ENCODE data around the gene RHEX. TPM values are rescaled to one million over a fixed set of nuclear protein-coding genes. Genes with fewer than 3 reads are reported as not detected.

Gene RHEX
- total and polyA plus RNA-seq, 9 donors: 0.15 to 13.3 (median 1.8) TPM; not detected in 1

DNA sequence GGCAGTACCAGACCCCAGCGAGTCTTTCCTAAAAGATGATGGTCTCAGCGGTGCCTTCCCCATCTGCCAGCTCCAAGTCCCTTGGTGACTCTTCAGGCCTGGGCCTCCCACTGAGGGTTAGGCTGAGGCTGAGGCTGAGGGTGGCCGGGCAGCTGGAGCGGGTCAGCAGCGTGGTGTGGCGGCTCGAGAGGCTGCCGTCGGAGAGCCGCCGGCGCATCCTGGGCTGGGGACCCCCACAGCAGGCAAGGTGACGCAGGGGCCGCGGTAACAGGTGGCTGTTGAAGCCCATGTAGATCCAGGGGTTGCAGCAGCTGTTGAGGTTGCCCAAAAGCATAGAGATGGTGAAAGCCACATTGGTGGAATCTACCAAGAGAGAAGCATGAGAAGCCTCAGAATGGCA, 57.2 kb downstream of the RHEX start:
- Histone ChIP-seq H3K4me1 (ENCODE audit: insufficient read depth) (peaks cover 2% of the 10 kb centered on the region), H3K9me3 (no peaks in the 10 kb centered on the region), H3K27me3 (no peaks in the 10 kb centered on the region), H3K27ac (no peak overlapping the region), H3K36me3 (no peaks in the 10 kb centered on the region), H3K4me3 (no peak overlapping the region)
- DNase-seq: no peak
- WGBS, 3 donors: 88 to 95% (median 95%) methylated on average over 15 of the region's 15 CpGs
- intact Hi-C loops (cut with DNase I): no loop called here
- no peak for TF ChIP-seq POLR2A (IDR thresholded peaks at IDR 0.05)
- TF ChIP-seq CTCF (IDR thresholded peaks at IDR 0.05): no peak
- TF ChIP-seq EP300 (IDR thresholded peaks at IDR 0.05): no peak

DNA sequence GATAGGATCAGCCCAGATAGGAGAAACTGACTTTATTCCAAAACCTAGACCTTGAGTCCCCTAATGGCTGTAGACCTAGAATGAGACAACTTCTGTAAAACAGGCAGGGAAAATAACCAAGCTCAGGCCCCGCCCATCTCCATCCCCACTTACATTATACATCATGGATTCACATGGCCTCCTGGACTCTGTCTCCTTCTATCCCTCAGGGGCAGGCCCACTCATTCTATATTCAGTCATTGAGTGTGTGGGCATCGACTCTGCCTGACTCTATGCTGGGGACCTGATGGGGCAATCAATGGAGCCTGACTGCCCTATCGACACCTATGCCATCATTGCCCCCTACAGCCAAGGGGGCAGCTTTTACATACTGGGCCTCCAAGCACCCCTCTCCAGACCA, 57.8 kb downstream of the RHEX start:
- TF ChIP-seq POLR2A (IDR thresholded peaks at IDR 0.05): no peak
- no peak for TF ChIP-seq CTCF (IDR thresholded peaks at IDR 0.05)
- TF ChIP-seq EP300 (IDR thresholded peaks at IDR 0.05): no peak
- H3K27me3 ChIP-seq: no peaks in the 10 kb centered on the region
- intact Hi-C loops (cut with DNase I): no loop called here

GRCh38 chr1:206111271-206111927, 58.4 kb downstream of the RHEX start:
- peaks cover under 1% of the 10 kb centered on the region for H3K4me1 ChIP-seq (ENCODE audit: insufficient read depth)
- H3K27ac ChIP-seq: no peak overlapping the region
- no peaks in the 10 kb centered on the region for H3K36me3 ChIP-seq
- 82 to 94% (median 91%) methylated on average over 6 of the region's 6 CpGs for WGBS, 3 donors
- H3K27me3 ChIP-seq: no peaks in the 10 kb centered on the region
- DNase-seq: no peak
- no peaks in the 10 kb centered on the region for H3K9me3 ChIP-seq
- no peak overlapping the region for H3K4me3 ChIP-seq
- TF ChIP-seq CTCF (IDR thresholded peaks at IDR 0.05) (no peak), POLR2A (IDR thresholded peaks at IDR 0.05) (no peak), EP300 (IDR thresholded peaks at IDR 0.05) (no peak)
- intact Hi-C loops (cut with DNase I): no loop called here

More for the DNA sequence above, 57.8 kb downstream of the RHEX start:
- Histone ChIP-seq H3K9me3 (no peaks in the 10 kb centered on the region), H3K27ac (no peak overlapping the region), H3K4me1 (ENCODE audit: insufficient read depth) (peaks cover 2% of the 10 kb centered on the region), H3K4me3 (no peak overlapping the region), H3K36me3 (no peaks in the 10 kb centered on the region)
- DNase-seq: no peak
- WGBS, 3 donors: 95 to 97% (median 95%) methylated on average over 3 of the region's 3 CpGs

DNA sequence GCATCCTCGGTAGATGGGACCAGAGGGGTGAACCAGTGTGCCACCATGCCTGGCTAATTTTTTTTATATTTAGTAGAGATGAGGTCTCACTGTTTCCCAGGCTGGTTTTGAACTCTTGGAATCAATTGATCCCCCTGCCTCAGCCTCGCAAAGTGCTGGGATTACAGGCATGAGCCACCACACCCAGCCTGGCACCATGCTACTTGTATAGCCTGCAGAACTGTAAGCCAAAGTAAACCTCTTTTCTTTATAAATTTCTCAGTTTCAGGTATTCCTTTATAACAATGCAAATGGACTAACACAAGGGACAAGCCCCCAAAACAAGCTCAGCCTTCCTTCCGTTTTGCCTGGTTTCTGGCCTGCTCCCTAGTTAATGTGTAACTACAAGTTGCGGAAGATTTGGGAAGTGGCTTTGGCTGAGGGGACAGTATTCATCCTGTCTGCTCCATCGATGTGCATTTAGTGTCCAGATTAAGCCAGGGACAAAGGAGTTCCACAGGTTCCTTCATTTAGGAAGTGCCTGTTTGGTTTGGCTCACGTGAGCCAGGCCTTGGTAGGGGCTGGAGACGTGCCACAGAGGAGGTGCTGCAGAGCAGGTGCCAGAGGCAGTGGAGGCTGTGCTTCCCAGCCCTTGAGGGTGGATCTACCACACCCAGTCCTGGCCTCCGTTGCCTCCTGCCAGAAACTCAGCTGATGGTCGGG, 59.8 kb downstream of the RHEX start:
- WGBS, 3 donors: 78 to 85% (median 82%) methylated on average over 9 of the region's 9 CpGs

More for the DNA sequence above, 59.8 kb downstream of the RHEX start:
- no peak for DNase-seq
- H3K9me3 ChIP-seq: no peaks in the 10 kb centered on the region
- no peaks in the 10 kb centered on the region for H3K27me3 ChIP-seq
- intact Hi-C loops (cut with DNase I): no loop called here
- TF ChIP-seq CTCF (IDR thresholded peaks at IDR 0.05): no peak
- TF ChIP-seq EP300 (IDR thresholded peaks at IDR 0.05): no peak
- TF ChIP-seq POLR2A (IDR thresholded peaks at IDR 0.05): no peak
- H3K4me1 ChIP-seq (ENCODE audit: insufficient read depth): peaks cover 8% of the 10 kb centered on the region
- no peak overlapping the region for H3K4me3 ChIP-seq
- no peaks in the 10 kb centered on the region for H3K36me3 ChIP-seq
- H3K27ac ChIP-seq: no peak overlapping the region

Measured in ovary (tissue), 9 donors.